K562 (cell line): ENCODE measurements around the gene FTSJ3. TPM values are rescaled to one million over a fixed set of nuclear protein-coding genes. Genes with fewer than 3 reads are reported as not detected.
A peak's percentile ranks its signal among the peaks of the same experiment; 100 is the strongest.

Source experiments
- ADNP ChIP-seq: fragments of 200-800 bp; sonication (Bioruptor generic); IDR thresholded peaks from 2 replicates; pipeline ENCODE4 v1.6.1; 2016; ENCODE audit warnings: missing genetic modification characterization, missing compliant biosample characterization
- DDX20 ChIP-seq: fragments of 450-650 bp; IDR thresholded peaks from 2 replicates; pipeline ENCODE4 v1.6.1; 2016; ENCODE audit warnings: missing genetic modification characterization, low read depth, mild to moderate bottlenecking, missing compliant biosample characterization, moderate library complexity
- GATAD2B ChIP-seq: fragments of 450-650 bp; IDR thresholded peaks from 2 replicates; pipeline ENCODE4 v1.6.1; 2017; ENCODE audit warnings: mild to moderate bottlenecking, borderline replicate concordance
- GTF3C2 ChIP-seq: IDR thresholded peaks from 3 replicates; pipeline ENCODE4 v1.6.1; 2011; ENCODE audit warnings: borderline replicate concordance, mild to moderate bottlenecking, moderate library complexity; ENCODE audit not compliant: insufficient read length; ENCODE audit errors: extremely low read depth
- HIVEP1 ChIP-seq: fragments of 250-450 bp; sonication (Bioruptor Pico); IDR thresholded peaks from 2 replicates; pipeline ENCODE4 v1.4.0; 2020; ENCODE audit warnings: mild to moderate bottlenecking
- MIER1 ChIP-seq: fragments of 450-650 bp; IDR thresholded peaks from 2 replicates; pipeline ENCODE4 v1.6.1; 2016; ENCODE audit warnings: antibody characterized with exemption, mild to moderate bottlenecking, low read depth
- NFXL1 ChIP-seq: fragments of 450-650 bp; formaldehyde crosslinking; IDR thresholded peaks from 2 replicates; pipeline ENCODE4 v1.4.0; 2021; ENCODE audit warnings: mild to moderate bottlenecking
- NKRF ChIP-seq: fragments of 450-650 bp; IDR thresholded peaks from 2 replicates; pipeline ENCODE4 v1.6.1; 2016; ENCODE audit warnings: borderline replicate concordance
- NR2C1 ChIP-seq, 2 experiments: fragments of 450-650 bp; IDR thresholded peaks; 2 replicates each; pipeline ENCODE4 v1.6.1; 2017; ENCODE audit warnings: mild to moderate bottlenecking in 2 of 2, antibody characterized with exemption in 1 of 2, inconsistent platforms in 1 of 2, missing compliant biosample characterization in 1 of 2, missing genetic modification characterization in 1 of 2
- POLR2AphosphoS5 ChIP-seq: IDR thresholded peaks from 2 replicates; pipeline ENCODE4 v1.6.1; 2011; ENCODE audit warnings: mild to moderate bottlenecking, low read depth, low read length, moderate library complexity; ENCODE audit not compliant: control insufficient read depth, insufficient read depth
- PREB ChIP-seq: sonication (generic); formaldehyde crosslinking; IDR thresholded peaks from 2 replicates; pipeline ENCODE4 v1.8.1; 2023; ENCODE audit warnings: mild to moderate bottlenecking, missing genetic modification reagents
- RBM17 ChIP-seq: fragments of 200-400 bp; formaldehyde crosslinking; IDR thresholded peaks from 2 replicates; pipeline ENCODE4 v1.6.1; 2017; ENCODE audit warnings: low read depth, mild to moderate bottlenecking, low read length, borderline replicate concordance
- RERE ChIP-seq: sonication (generic); formaldehyde crosslinking; IDR thresholded peaks from 2 replicates; pipeline ENCODE4 v1.8.0; 2023; ENCODE audit warnings: missing genetic modification reagents, mild to moderate bottlenecking, borderline replicate concordance
- polyA plus RNA-seq, 8 experiments: library from polyadenylated mRNA; depleted of rRNA in 4 of 8; stranded (reverse) in 5 of 8; unstranded in 3 of 8; fragments of >200 nt; fragmentation: Nextera tagmentation in 2 of 8; fragmentation: Illumina TruSeq in 1 of 8; extraction: Ambion mirVana in 2 of 8; extraction: Trizol in 1 of 8; gene quantifications; 2 replicates each; pipeline versions ENCODE4 v1.2.1 to v1.2.3, GENCODE V29; 2011 to 2014; ENCODE audit warnings: inconsistent platforms in 1 of 8, missing spikeins in 1 of 8
- total RNA-seq, 7 experiments: library from RNA; depleted of rRNA in 6 of 7; stranded (reverse); fragments of >200 nt in 6 of 7; fragmentation: Illumina TruSeq in 2 of 7; extraction: Trizol in 2 of 7; gene quantifications; 2 replicates each; pipeline versions ENCODE4 v1.2.1 to v1.2.3, GENCODE V29; 2011 to 2021; ENCODE audit warnings: low replicate concordance in 1 of 7

FTSJ3 gene
- total and polyA plus RNA-seq, 9 of the 15 experiments (the other 6 are each of a cell fraction or from before 2014, with no cell fraction given): 18.0 to 65.6 (median 52.4) TPM

GRCh38 chr17:63848834-63849689 lies 21.6 kb upstream of the FTSJ3 start (continued):
- TF ChIP-seq NKRF (peak; percentile 12; the same call in 1 of the 2 replicates), NR2C1 (IDR thresholded peaks at IDR 0.05) (peak; percentile 54; the same call in 1 of the 2 replicates), NR2C1 (tag; IDR thresholded peaks at IDR 0.05) (peak; percentile 60), NFXL1 (CRISPR knock-in tag) (0 out of 2 replicates have a peak, but pooled peaks have one; percentile 12), POLR2AphosphoS5 (peak; percentile 46; the same call in 1 of the 2 replicates), GATAD2B (no peak), RERE (CRISPR knock-in tag) (peak; percentile 85; the same call in 1 of the 2 replicates), DDX20 (no peak), MIER1 (peak; percentile 77; the same call in 1 of the 2 replicates), RBM17 (no peak), PREB (CRISPR knock-in tag) (no peak), GTF3C2 (no peak), HIVEP1 (CRISPR knock-in tag) (peak; percentile 85), ADNP (tag) (no peak)
